Sigmoid colon (tissue), 4 donors: ENCODE data around the gene SH3TC1.

ENCODE experiments used
- CTCF ChIP-seq, 4 experiments: fragments of 450-650 bp in 3 of 4; fragments of 200-600 bp in 1 of 4; IDR thresholded peaks; one replicate each; pipeline ENCODE4 v1.5.1; 2016 to 2019; ENCODE audit warnings: antibody characterized with exemption in 4 of 4, mild to moderate bottlenecking in 3 of 4, moderate library complexity in 2 of 4
- EP300 ChIP-seq, 4 donors: sonication (generic); formaldehyde crosslinking; IDR thresholded peaks; one replicate each; pipeline ENCODE4 v1.6.1; 2017; ENCODE audit warnings: antibody characterized with exemption in 4 of 4
- POLR2A ChIP-seq, 2 donors: fragments of 450-650 bp; IDR thresholded peaks; one replicate each; pipeline ENCODE4 v1.6.1; 2016; ENCODE audit warnings: antibody characterized with exemption in 2 of 2, mild to moderate bottlenecking in 2 of 2, moderate library complexity in 2 of 2
- POLR2AphosphoS5 ChIP-seq, 4 donors: sonication (generic); formaldehyde crosslinking; IDR thresholded peaks; one replicate each; pipeline ENCODE4 v1.6.1; 2017; ENCODE audit warnings: antibody characterized with exemption in 4 of 4

- TF ChIP-seq POLR2A (IDR thresholded peaks at IDR 0.05) (no peak), CTCF (IDR thresholded peaks at IDR 0.05) (no peak), EP300 (IDR thresholded peaks at IDR 0.05) (no peak), POLR2AphosphoS5 (IDR thresholded peaks at IDR 0.05) (no peak)
These were observed 1.6 kb upstream of the SH3TC1 start for GRCh38 chr4:8197521-8197920.
